Breast epithelium (tissue), 3 donors: ENCODE data around the gene LYSMD2.

Experiments
- POLR2A ChIP-seq: fragments of 450-650 bp; IDR thresholded peaks from one replicate; pipeline ENCODE4 v1.6.1; 2016; ENCODE audit warnings: antibody characterized with exemption, mild to moderate bottlenecking, moderate library complexity
- POLR2AphosphoS5 ChIP-seq, 3 donors: sonication (generic); formaldehyde crosslinking; IDR thresholded peaks; one replicate each; pipeline ENCODE4 v1.6.1; 2017; ENCODE audit warnings: antibody characterized with exemption in 3 of 3

DNA sequence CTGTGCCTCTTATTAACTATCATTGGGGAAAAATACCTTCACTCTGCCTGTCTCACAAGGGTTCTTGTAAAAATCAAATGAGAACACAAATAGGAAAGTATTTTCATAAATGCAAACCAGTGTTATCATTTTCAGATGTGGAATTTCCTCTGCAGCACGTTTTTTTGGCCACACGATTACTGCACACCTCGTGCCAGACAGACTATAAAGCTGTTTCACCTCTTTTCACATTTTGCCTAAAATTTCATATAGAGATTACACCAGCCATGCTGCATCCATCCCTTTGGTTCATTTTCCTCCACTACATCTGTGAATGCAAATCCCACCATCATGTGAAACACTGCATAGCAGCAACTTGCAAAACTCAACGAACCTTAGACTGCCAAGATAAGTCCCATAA lies 12.7 kb upstream of the LYSMD2 start:
- no peak for TF ChIP-seq POLR2AphosphoS5 (IDR thresholded peaks at IDR 0.05)
- no peak for TF ChIP-seq POLR2A
